H1 (cell line): ENCODE data around the gene ME3. TPM values are rescaled to one million over a fixed set of nuclear protein-coding genes. Genes with fewer than 3 reads are reported as not detected.
A peak's percentile ranks its signal among the peaks of the same experiment; 100 is the strongest.

Experiments
- CTCF ChIA-PET: fragments of 300-600 bp; sonication (Branson Sonifier 250); formaldehyde crosslinking; loops from one replicate; lab custom pipeline; 2021; ENCODE audit not compliant: partially characterized antibody; lab: Charles Lee
- POLR2A ChIA-PET: fragments of 300-600 bp; sonication (Branson Sonifier 250); formaldehyde crosslinking; loops from one replicate; lab custom pipeline; 2021; ENCODE audit warnings: inconsistent platforms; ENCODE audit not compliant: partially characterized antibody; lab: Charles Lee
- DNase-seq, 2 experiments: peaks; one replicate each; pipeline versions ENCODE4 v3.0.0 to v3.0.0-alpha.2; 2010 to 2022; ENCODE audit warnings: low spot score in 2 of 2, low read depth in 1 of 2, mixed read lengths in 1 of 2
- FAIRE-seq: peaks from 2 replicates; lab custom pipeline; 2011; peaks lifted over from hg19 to GRCh38; lab: Jason Lieb, UNC
- H2AFZ ChIP-seq: 2 replicates; pipeline ENCODE4 v1.8.1; 2012; ENCODE audit warnings: low read length, inconsistent platforms
- H2AK5ac ChIP-seq: 2 replicates; pipeline ENCODE4 v1.6.1; 2013; ENCODE audit warnings: low read depth, low read length
- H2BK120ac ChIP-seq: replicated peaks from 2 replicates; pipeline ENCODE3; 2013; ENCODE audit warnings: low read depth, low read length, inconsistent platforms
- H2BK12ac ChIP-seq: 2 replicates; pipeline ENCODE4 v1.6.1; 2013; ENCODE audit warnings: low read depth, low read length
- H2BK15ac ChIP-seq: 2 replicates; pipeline ENCODE4 v1.6.1; 2013; ENCODE audit warnings: low read length
- H2BK20ac ChIP-seq: 2 replicates; pipeline ENCODE4 v1.6.1; 2013; ENCODE audit warnings: low read length
- H2BK5ac ChIP-seq: 2 replicates; pipeline ENCODE4 v1.6.1; 2013; ENCODE audit warnings: low read depth, low read length
- H3K14ac ChIP-seq: 2 replicates; pipeline ENCODE4 v1.6.1; 2013; ENCODE audit warnings: inconsistent platforms; ENCODE audit not compliant: insufficient read length
- H3K18ac ChIP-seq: 2 replicates; pipeline ENCODE4 v1.6.1; 2013; ENCODE audit warnings: low read length; ENCODE audit errors: extremely low read depth
- H3K23ac ChIP-seq: 2 replicates; pipeline ENCODE4 v1.6.1; 2013; ENCODE audit warnings: inconsistent platforms; ENCODE audit not compliant: insufficient read length
- H3K23me2 ChIP-seq: 2 replicates; pipeline ENCODE4 v1.6.1; 2013; ENCODE audit warnings: low read depth, low read length
- H3K27ac ChIP-seq: 2 replicates; pipeline ENCODE4 v1.6.1; 2011; ENCODE audit warnings: low read depth, low read length, inconsistent platforms
- H3K27me3 ChIP-seq, 4 experiments: replicated peaks in 1 of 4; 1 replicate in 1 of 4; 2 replicates in 3 of 4; pipeline versions ENCODE4 v1.6.1 to v1.8.1; 2011 to 2013; ENCODE audit warnings: low read length in 3 of 4, mild to moderate bottlenecking in 3 of 4, inconsistent platforms in 2 of 4, mixed read lengths in 2 of 4, moderate library complexity in 1 of 4; ENCODE audit not compliant: control insufficient read depth in 3 of 4, insufficient read depth in 3 of 4; ENCODE audit errors: extremely low read depth in 1 of 4
- H3K36me3 ChIP-seq, 4 experiments: 2 replicates each; pipeline versions ENCODE4 v1.6.1 to v1.8.1; 2011 to 2013; ENCODE audit warnings: mild to moderate bottlenecking in 4 of 4, low read length in 3 of 4, moderate library complexity in 2 of 4, control low read depth in 1 of 4, inconsistent platforms in 1 of 4; ENCODE audit not compliant: insufficient read depth in 4 of 4, control insufficient read depth in 2 of 4
- H3K4ac ChIP-seq: replicated peaks from 2 replicates; pipeline ENCODE3; 2013; ENCODE audit warnings: low read length, low read depth, mixed read lengths, inconsistent platforms; ENCODE audit not compliant: insufficient read length
- H3K4me1 ChIP-seq, 4 experiments: replicated peaks in 1 of 4; 1 replicate in 1 of 4; 2 replicates in 3 of 4; pipeline versions ENCODE4 v1.6.1 to v1.8.1; 2011 to 2013; ENCODE audit warnings: low read length in 3 of 4, inconsistent platforms in 2 of 4, mixed read lengths in 1 of 4; ENCODE audit not compliant: insufficient read depth in 4 of 4, control insufficient read depth in 3 of 4
- H3K4me2 ChIP-seq, 2 experiments: 2 replicates each; pipeline versions ENCODE4 v1.6.1 to v1.8.1; 2011 to 2013; ENCODE audit warnings: low read depth in 2 of 2, low read length in 2 of 2, control low read depth in 1 of 2, inconsistent platforms in 1 of 2, mild to moderate bottlenecking in 1 of 2; ENCODE audit not compliant: insufficient read depth in 1 of 2
- H3K4me3 ChIP-seq, 4 experiments: fragments of 200-600, 300-600 bp in 1 of 4; sonication (generic), shearing (Covaris generic), sonication (Bioruptor Twin) in 1 of 4; 2 replicates each; pipeline versions ENCODE4 v1.5.1 to v1.8.1; 2011 to 2016; ENCODE audit warnings: low read length in 4 of 4, low read depth in 3 of 4, control low read depth in 2 of 4, inconsistent platforms in 2 of 4, mild to moderate bottlenecking in 2 of 4, mixed read lengths in 1 of 4, moderate library complexity in 1 of 4; ENCODE audit not compliant: insufficient read depth in 2 of 4; ENCODE audit errors: extremely low read depth in 1 of 4
- H3K56ac ChIP-seq: replicated peaks from 2 replicates; pipeline ENCODE3; 2013; ENCODE audit warnings: low read depth, mild to moderate bottlenecking, mixed read lengths, low read length, inconsistent platforms; ENCODE audit not compliant: insufficient read length
- H3K79me1 ChIP-seq: 2 replicates; pipeline ENCODE4 v1.6.1; 2013; ENCODE audit warnings: low read depth, low read length, control low read depth
- H3K79me2 ChIP-seq, 2 experiments: 2 replicates each; pipeline versions ENCODE4 v1.6.1 to v1.8.1; 2012 to 2013; ENCODE audit warnings: low read length in 2 of 2, mild to moderate bottlenecking in 2 of 2, inconsistent platforms in 1 of 2; ENCODE audit not compliant: insufficient read depth in 2 of 2, control insufficient read depth in 1 of 2
- H3K9ac ChIP-seq, 4 experiments: replicated peaks in 1 of 4; 1 replicate in 1 of 4; 2 replicates in 3 of 4; pipeline versions ENCODE4 v1.6.1 to v1.8.1; 2011 to 2013; ENCODE audit warnings: low read depth in 3 of 4, low read length in 3 of 4, control low read depth in 2 of 4, mild to moderate bottlenecking in 2 of 4, moderate library complexity in 2 of 4, inconsistent platforms in 1 of 4; ENCODE audit errors: extremely low read depth in 1 of 4
- H3K9me3 ChIP-seq, 2 experiments: 2 replicates each; pipeline versions ENCODE4 v1.6.1 to v1.8.1; 2012 to 2013; ENCODE audit warnings: mild to moderate bottlenecking in 2 of 2, moderate library complexity in 2 of 2, control low read depth in 1 of 2, inconsistent platforms in 1 of 2, low read depth in 1 of 2, low read length in 1 of 2, mixed read lengths in 1 of 2; ENCODE audit not compliant: insufficient read depth in 2 of 2
- H4K20me1 ChIP-seq, 2 experiments: replicated peaks in 1 of 2; 2 replicates each; pipeline versions ENCODE3 to v1.8.1; 2011 to 2013; ENCODE audit warnings: inconsistent platforms in 2 of 2, low read length in 2 of 2, mild to moderate bottlenecking in 1 of 2; ENCODE audit not compliant: insufficient read depth in 2 of 2, control insufficient read depth in 1 of 2
- H4K5ac ChIP-seq: 2 replicates; pipeline ENCODE4 v1.6.1; 2013; ENCODE audit warnings: low read length, low read depth, mixed read lengths, inconsistent platforms; ENCODE audit not compliant: insufficient read length
- H4K8ac ChIP-seq: 2 replicates; pipeline ENCODE4 v1.8.0; 2013; ENCODE audit warnings: mild to moderate bottlenecking, moderate library complexity, low read length, inconsistent platforms; ENCODE audit not compliant: insufficient read depth; ENCODE audit errors: extremely low read depth
- H4K91ac ChIP-seq: replicated peaks from 2 replicates; pipeline ENCODE3; 2013; ENCODE audit warnings: low read length, mixed read lengths, inconsistent platforms; ENCODE audit not compliant: insufficient read length
- CTBP2 ChIP-seq: IDR thresholded peaks from 2 replicates; pipeline ENCODE4 v1.7.0; 2011; ENCODE audit warnings: borderline replicate concordance, mild to moderate bottlenecking, moderate library complexity, mixed read lengths, low read length; ENCODE audit not compliant: insufficient read depth, insufficient read length
- EGR1 ChIP-seq: IDR thresholded peaks from 2 replicates; pipeline ENCODE4 v1.6.1; 2011; ENCODE audit warnings: low read depth, low read length, borderline replicate concordance
- EP300 ChIP-seq, 2 experiments: IDR thresholded peaks; 1 replicate in 1 of 2; 2 replicates in 1 of 2; pipeline ENCODE4 v1.6.1; 2011 to 2012; ENCODE audit warnings: low read depth in 2 of 2, low read length in 2 of 2, mild to moderate bottlenecking in 2 of 2, borderline replicate concordance in 1 of 2, inconsistent platforms in 1 of 2, moderate library complexity in 1 of 2
- EZH2 ChIP-seq: fragments of 200-600 bp; sonication (generic); IDR thresholded peaks from 2 replicates; pipeline ENCODE4 v1.7.1; 2012; ENCODE audit warnings: low read depth, mild to moderate bottlenecking, moderate library complexity, low read length, inconsistent platforms; ENCODE audit not compliant: severe bottlenecking
- KDM5A ChIP-seq: fragments of 200-600 bp; IDR thresholded peaks from 2 replicates; pipeline ENCODE4 v1.7.1; 2012; ENCODE audit warnings: mild to moderate bottlenecking, low read length, inconsistent platforms, mixed read lengths
- RAD21 ChIP-seq, 2 experiments: IDR thresholded peaks in 1 of 2; conservative IDR thresholded peaks in 1 of 2; 2 replicates each; pipeline ENCODE4 v1.6.1; 2011; ENCODE audit warnings: low read depth in 2 of 2, low read length in 2 of 2, improper control_type of control experiment in 1 of 2, inconsistent platforms in 1 of 2, mild to moderate bottlenecking in 1 of 2, moderate library complexity in 1 of 2
- RXRA ChIP-seq: IDR thresholded peaks from 2 replicates; pipeline ENCODE4 v1.6.1; 2011; ENCODE audit warnings: low read depth, mild to moderate bottlenecking, low read length, moderate library complexity; ENCODE audit not compliant: insufficient read depth
- SP4 ChIP-seq: IDR thresholded peaks from 2 replicates; pipeline ENCODE4 v1.6.1; 2012; ENCODE audit warnings: low read length, inconsistent platforms
- TAF7 ChIP-seq: optimal IDR thresholded peaks from 2 replicates; pipeline ENCODE3; 2011; ENCODE audit warnings: low read depth, mild to moderate bottlenecking, inconsistent platforms, low read length, moderate library complexity, borderline replicate concordance
- WGBS, 2 experiments: shearing (Covaris generic) in 1 of 2; methylation state at CpG; one replicate each; pipeline versions ENCODE4 v1.1.6 to v1.1.7; 2013 to 2015; ENCODE audit warnings: low lambda C conversion rate in 2 of 2, mixed read lengths in 2 of 2, inconsistent platforms in 1 of 2, low coverage in 1 of 2, missing lambda C conversion rate in 1 of 2; ENCODE audit not compliant: insufficient replicate concordance in 2 of 2, insufficient coverage in 1 of 2, insufficient read length in 1 of 2; ENCODE audit errors: extremely low coverage in 1 of 2, missing lambda C conversion rate in 1 of 2; 5-methylcytosine and 5-hydroxymethylcytosine counted together
- polyA plus RNA-seq, 7 experiments: library from polyadenylated mRNA; depleted of rRNA in 3 of 7; stranded (reverse) in 5 of 7; unstranded in 2 of 7; fragments of >200 nt in 5 of 7; fragments of 200-250 nt in 2 of 7; gene quantifications; 1 replicate in 5 of 7; 2 replicates in 1 of 7; 4 replicates in 1 of 7; pipeline versions ENCODE4 v1.2.1 to v1.2.3, GENCODE V29; 2011 to 2013; ENCODE audit warnings: missing spikeins in 2 of 7, mixed read lengths in 2 of 7
- total RNA-seq: library from RNA; stranded (reverse); fragmentation: NEBNext Ultra II Directional; extraction: Animal tissue kit (Norgen Biotek cat#: 25700); gene quantifications from 2 replicates; pipeline ENCODE4 v1.2.1, GENCODE V29; 2021
- TF ChIP-seq, protein P1 (sequence below): IDR thresholded peaks from 2 replicates; pipeline ENCODE4 v1.6.1; 2011; ENCODE audit warnings: low read depth, mild to moderate bottlenecking, low read length; ENCODE audit not compliant: insufficient read depth

ME3 gene
- total and polyA plus RNA-seq, 2 of the 8 experiments (the other 6 are each of a cell fraction or from before 2014, with no cell fraction given): 1.5 to 2.8 TPM

DNA sequence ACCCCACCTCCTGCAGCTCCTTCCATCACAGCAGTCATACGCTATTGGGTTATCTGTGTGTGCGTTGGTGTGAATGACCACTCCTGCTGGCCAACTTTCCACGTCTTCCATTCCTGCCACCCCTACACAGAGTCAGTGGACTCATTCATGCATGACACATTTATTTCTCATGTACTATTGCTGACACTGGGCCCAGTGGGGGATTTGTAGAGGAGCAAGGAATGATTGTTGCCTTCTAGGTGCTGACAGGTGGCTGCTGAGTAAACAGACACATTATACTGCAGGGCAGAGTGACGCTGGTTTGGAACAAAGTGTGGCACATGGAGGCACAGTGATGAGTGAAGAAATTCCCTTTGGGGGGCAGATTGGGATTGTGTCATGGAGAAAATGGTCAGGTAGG, 183.9 kb downstream of the ME3 start:
- Histone ChIP-seq H2BK5ac (no peak overlapping the region), H3K4me3 (no peak overlapping the region), H2AFZ (no peak overlapping the region), H3K23ac (no peak overlapping the region), H3K4ac (no peak overlapping the region), H3K36me3 (no peaks in the 10 kb centered on the region), H3K56ac (no peak overlapping the region), H3K14ac (no peak overlapping the region), H3K79me2 (no peaks in the 10 kb centered on the region), H2BK20ac (no peak overlapping the region), H2BK120ac (no peak overlapping the region), H2BK12ac (no peak overlapping the region), H4K8ac (no peak overlapping the region), H3K23me2 (no peaks in the 10 kb centered on the region; the same call in 1 of the 2 replicates), H2BK15ac (0 out of 2 replicates have a peak overlapping the region, but pooled peaks have one; percentile 8), H3K27me3 (no peaks in the 10 kb centered on the region), H3K4me1 (no peaks in the 10 kb centered on the region), H3K27ac (no peak overlapping the region), H2AK5ac (no peak overlapping the region), H3K79me1 (no peaks in the 10 kb centered on the region), H3K4me2 (no peak overlapping the region), H4K20me1 (no peaks in the 10 kb centered on the region), H4K91ac (no peak overlapping the region), H3K9me3 (no peaks in the 10 kb centered on the region), H3K18ac (no peak overlapping the region), H4K5ac (no peak overlapping the region), H3K9ac (no peak overlapping the region)
- FAIRE-seq (no peak), DNase-seq (no peak)
- 91% methylated on average over 4 of the region's 4 CpGs; no CpG with 5 or more reads in 1 of the 2 experiments for WGBS, 2 experiments
- CTCF ChIA-PET: interaction anchor here (0.6 to 0.8 kb wide), 3 partner anchors 18 to 620 kb away, joined by 3 to 4 read pairs (median 3); no protein-coding TSS in a partner anchor
- POLR2A ChIA-PET: no interaction called here
- TF ChIP-seq EZH2 (no peak), TAF7 (no peak), KDM5A (no peak), EGR1 (no peak), RAD21 (IDR thresholded peaks at IDR 0.05 in 1 of 2, conservative IDR thresholded peaks at IDR 0.05 in 1 of 2; ENCODE audit: low read depth in 2 of 2, low read length in 2 of 2) (no peak), RXRA (no peak), EP300 (IDR thresholded peaks at IDR 0.05; ENCODE audit: borderline replicate concordance in 1 of 2, low read depth in 2 of 2, low read length in 2 of 2) (no peak), CTBP2 (no peak), SP4 (no peak)
- TF ChIP-seq, protein P1, sequence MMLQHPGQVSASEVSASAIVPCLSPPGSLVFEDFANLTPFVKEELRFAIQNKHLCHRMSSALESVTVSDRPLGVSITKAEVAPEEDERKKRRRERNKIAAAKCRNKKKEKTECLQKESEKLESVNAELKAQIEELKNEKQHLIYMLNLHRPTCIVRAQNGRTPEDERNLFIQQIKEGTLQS: no peak
